Body of pancreas (tissue), 4 donors: ENCODE results near the gene GALNT14. TPM values are rescaled to one million over a fixed set of nuclear protein-coding genes. Genes with fewer than 3 reads are reported as not detected.

Experiments
- ATAC-seq: fragments of 150-250 bp; one replicate; pipeline ENCODE4 v1.9.1; 2016
- DNase-seq, 4 donors: peaks; one replicate each; pipeline ENCODE4 v3.0.0-alpha.2; 2019
- H3K27ac ChIP-seq, 4 donors: fragments of 200-600 bp; sonication (generic); 1 replicate in 3 of 4; 2 replicates in 1 of 4; pipeline versions ENCODE4 v1.5.1 to v1.6.1; 2016 to 2019; ENCODE audit warnings: mild to moderate bottlenecking in 1 of 4, mixed read lengths in 1 of 4, moderate library complexity in 1 of 4
- H3K27me3 ChIP-seq, 2 donors: fragments of 200-600 bp; sonication (generic); one replicate each; pipeline ENCODE4 v1.6.0; 2016; ENCODE audit warnings: mild to moderate bottlenecking in 1 of 2
- H3K36me3 ChIP-seq, 2 donors: fragments of 200-600 bp; sonication (generic); replicated peaks in 1 of 2; 2 replicates each; pipeline ENCODE4 v1.5.1; 2016; ENCODE audit warnings: low read depth in 2 of 2; ENCODE audit not compliant: insufficient read depth in 1 of 2
- H3K4me1 ChIP-seq: fragments of 200-600 bp; sonication (generic); one replicate; pipeline ENCODE4 v1.6.0; 2016
- H3K4me3 ChIP-seq, 2 donors: fragments of 200-600 bp; sonication (generic); 1 replicate in 1 of 2; 2 replicates in 1 of 2; pipeline ENCODE4 v1.5.1; 2016 to 2019
- H3K9me3 ChIP-seq, 3 donors: fragments of 200-600 bp; sonication (generic); 1 replicate in 2 of 3; 2 replicates in 1 of 3; pipeline ENCODE4 v1.5.1; 2016
- CTCF ChIP-seq, 7 experiments: fragments of 450-650 bp in 4 of 7; fragments of 200-600 bp in 3 of 7; sonication (generic) in 3 of 7; IDR thresholded peaks; one replicate each; pipeline ENCODE4 v1.5.1; 2016 to 2019; ENCODE audit warnings: antibody characterized with exemption in 7 of 7
- POLR2A ChIP-seq, 3 donors: fragments of 450-650 bp; IDR thresholded peaks; one replicate each; pipeline ENCODE4 v1.6.1; 2016; ENCODE audit warnings: antibody characterized with exemption in 3 of 3, mild to moderate bottlenecking in 2 of 3
- WGBS, 2 donors: methylation state at CpG; one replicate each; pipeline ENCODE4 v1.1.5; 2017; 5-methylcytosine and 5-hydroxymethylcytosine counted together
- intact Hi-C: fragments of 100-400 bp; cut with DNase I; formaldehyde crosslinking; loops from one replicate; pipeline ENCODE4 v1.15.1; 2023
- total RNA-seq, 2 donors: library from RNA; depleted of rRNA; stranded (reverse); fragments of >200 nt; gene quantifications; one replicate each; pipeline ENCODE4 v1.1.0, GENCODE V29; 2016

GALNT14 gene
- total RNA-seq, 2 donors from 2014 or later, result 2.6 to 6.7 TPM

DNA sequence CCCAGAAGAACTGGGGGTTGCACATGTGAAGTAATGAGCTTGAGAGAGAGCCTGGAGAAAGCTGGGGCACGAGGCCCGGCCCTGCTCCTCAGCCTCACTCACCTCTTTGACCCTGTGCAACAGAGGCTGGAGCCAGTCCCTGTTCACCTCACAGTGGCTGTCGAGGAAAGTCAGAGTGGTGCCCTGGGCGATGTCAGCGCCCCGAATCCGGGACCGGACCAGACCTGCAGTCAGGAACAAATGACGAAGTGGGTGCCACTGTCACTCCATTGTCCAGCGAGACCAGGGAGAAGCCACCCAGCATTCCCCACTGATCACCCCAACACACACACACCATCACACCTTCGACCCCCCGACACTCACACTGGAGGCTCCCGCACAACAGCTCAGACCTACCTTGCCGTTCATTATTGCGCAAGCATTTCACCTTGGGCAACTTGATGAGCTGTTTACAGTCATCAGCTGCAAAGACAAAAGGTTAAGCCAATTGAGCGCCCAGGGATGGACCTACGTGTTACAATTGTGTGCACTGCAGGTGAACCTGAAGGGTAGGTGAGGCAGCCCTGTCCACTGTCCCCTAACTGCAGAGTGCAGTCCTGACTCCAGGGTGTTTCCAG is 182.6 kb downstream of the GALNT14 start:
- Histone ChIP-seq H3K4me1 (no peaks in the 10 kb centered on the region), H3K9me3 (no peaks in the 10 kb centered on the region), H3K27me3 (no peaks in the 10 kb centered on the region), H3K36me3 (no peaks in the 10 kb centered on the region), H3K27ac (no peak overlapping the region), H3K4me3 (no peak overlapping the region)
- DNase-seq (no peak), ATAC-seq (no peak)
- intact Hi-C loops, result no loop called here
- WGBS, 2 donors, result 89 to 90% methylated on average over 16 to 17 of the region's 17 CpGs
- TF ChIP-seq CTCF (IDR thresholded peaks at IDR 0.05) (no peak), POLR2A (IDR thresholded peaks at IDR 0.05) (no peak)

GRCh38 chr2:30950339-30950738 is 187.9 kb downstream of the GALNT14 start:
- intact Hi-C loops, result no loop called here
- Histone ChIP-seq H3K4me3 (no peak overlapping the region), H3K36me3 (no peaks in the 10 kb centered on the region), H3K9me3 (no peaks in the 10 kb centered on the region), H3K4me1 (no peaks in the 10 kb centered on the region), H3K27me3 (no peaks in the 10 kb centered on the region), H3K27ac (no peak overlapping the region)
- DNase-seq, result no peak
- TF ChIP-seq CTCF (IDR thresholded peaks at IDR 0.05) (no peak), POLR2A (IDR thresholded peaks at IDR 0.05) (no peak)
- no peak for ATAC-seq
- 71 to 84% methylated on average over 2 of the region's 2 CpGs for WGBS, 2 donors

DNA sequence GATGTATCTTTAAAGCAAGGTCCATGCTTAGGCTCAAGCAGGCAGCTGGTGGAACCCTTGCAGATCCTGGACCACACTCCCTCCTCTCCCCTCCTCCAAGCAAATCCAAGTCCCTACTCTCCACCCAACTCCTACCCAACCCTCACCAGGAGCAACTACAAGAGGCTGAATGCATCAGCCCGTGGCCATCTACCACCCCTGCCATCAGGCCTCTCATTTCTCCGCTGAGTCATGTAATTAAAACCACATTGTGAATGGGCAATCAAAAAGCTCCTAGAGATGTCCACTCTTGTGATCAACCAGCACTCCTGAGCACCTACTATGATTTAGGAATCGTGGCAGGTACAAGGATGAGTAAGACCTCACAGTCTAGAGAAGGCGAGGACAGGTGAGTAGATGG is 188.8 kb downstream of the GALNT14 start:
- H3K36me3 ChIP-seq, result no peaks in the 10 kb centered on the region
- 74 to 78% methylated on average over 4 of the region's 4 CpGs for WGBS, 2 donors
- TF ChIP-seq POLR2A (IDR thresholded peaks at IDR 0.05), result no peak
- no peak for TF ChIP-seq CTCF (IDR thresholded peaks at IDR 0.05)
- no peaks in the 10 kb centered on the region for H3K4me1 ChIP-seq
- no peaks in the 10 kb centered on the region for H3K9me3 ChIP-seq
- no peaks in the 10 kb centered on the region for H3K27me3 ChIP-seq
- no peak overlapping the region for H3K4me3 ChIP-seq
- no peak overlapping the region for H3K27ac ChIP-seq
- DNase-seq (no peak), ATAC-seq (no peak)
- intact Hi-C loops, result no loop called here

DNA sequence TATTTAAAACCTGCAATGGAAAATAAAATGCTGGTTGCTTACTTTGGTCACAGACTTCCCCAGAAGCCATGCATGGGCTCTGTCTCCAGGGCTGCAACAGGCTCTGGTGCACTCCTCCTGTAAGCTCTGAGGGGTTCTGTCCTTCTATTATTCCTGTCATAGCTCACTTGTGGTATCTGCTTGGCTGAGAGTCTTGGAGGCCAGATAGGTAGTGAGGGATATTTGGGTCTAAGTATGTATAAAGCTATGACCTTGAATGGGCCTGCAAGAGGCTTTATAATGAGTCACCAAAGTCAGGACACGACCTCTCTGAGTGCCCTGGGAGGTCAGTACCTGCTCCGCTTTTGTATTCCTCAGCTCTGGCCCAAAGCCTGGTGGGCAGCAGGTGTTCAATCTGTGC is 189.4 kb downstream of the GALNT14 start:
- DNase-seq, result no peak
- intact Hi-C loops, result no loop called here
- 79% methylated on average over 2 of the region's 2 CpGs; no CpG with 5 or more reads in 1 of the 2 donors for WGBS, 2 donors
- ATAC-seq, result no peak
- TF ChIP-seq CTCF (IDR thresholded peaks at IDR 0.05) (no peak), POLR2A (IDR thresholded peaks at IDR 0.05) (no peak)
- H3K4me1 ChIP-seq, result no peaks in the 10 kb centered on the region
- no peak overlapping the region for H3K4me3 ChIP-seq
- H3K36me3 ChIP-seq, result no peaks in the 10 kb centered on the region
- H3K27ac ChIP-seq, result no peak overlapping the region
- no peaks in the 10 kb centered on the region for H3K27me3 ChIP-seq
- H3K9me3 ChIP-seq, result no peaks in the 10 kb centered on the region

DNA sequence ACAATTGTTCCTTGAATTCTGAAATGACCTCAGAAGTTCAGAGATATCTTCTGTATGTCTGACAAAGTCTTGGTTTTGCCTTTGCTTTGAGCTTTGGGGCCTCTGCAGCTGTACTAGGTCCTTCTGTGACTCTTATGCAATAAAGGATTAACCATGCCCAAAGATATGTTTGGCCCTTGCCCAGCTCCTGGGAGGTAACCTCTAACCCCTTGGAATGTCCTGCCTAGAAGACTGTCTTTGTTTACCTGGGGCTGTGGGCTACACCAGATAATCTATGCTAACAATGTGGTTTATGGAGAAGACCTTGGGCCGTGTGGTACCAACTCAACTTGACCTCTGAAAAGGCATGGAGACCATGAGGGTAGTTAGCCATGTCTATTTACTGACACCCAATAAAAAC is 190.1 kb downstream of the GALNT14 start:
- Histone ChIP-seq H3K36me3 (no peaks in the 10 kb centered on the region), H3K27ac (no peak overlapping the region), H3K4me3 (no peak overlapping the region), H3K27me3 (no peaks in the 10 kb centered on the region), H3K4me1 (no peaks in the 10 kb centered on the region), H3K9me3 (no peaks in the 10 kb centered on the region)
- intact Hi-C loops, result no loop called here
- 43 to 55% methylated on average over 1 of the region's 1 CpG for WGBS, 2 donors
- TF ChIP-seq CTCF (IDR thresholded peaks at IDR 0.05) (no peak), POLR2A (IDR thresholded peaks at IDR 0.05) (no peak)
- DNase-seq (no peak), ATAC-seq (no peak)
